RCC 7860 (cell line): ENCODE data around the gene C2orf74.

ENCODE experiments used
- DNase-seq: peaks from one replicate; pipeline ENCODE4 v3.0.0-alpha.2; 2015; ENCODE audit warnings: low spot score
- FAIRE-seq: peaks from 2 replicates; lab custom pipeline; 2012; peaks lifted over from hg19 to GRCh38; lab: Jason Lieb, UNC

C2orf74 gene

GRCh38 chr2:61210332-61210981 is 48.5 kb downstream of the C2orf74 start:
- FAIRE-seq (no peak), DNase-seq (no peak)

GRCh38 chr2:61214171-61214570 is 52.2 kb downstream of the C2orf74 start:
- DNase-seq (no peak), FAIRE-seq (no peak)
